Measurements from ENCODE around the gene PRELID2.
"Not testable (repeated sequence)": the region's sequence is repeated elsewhere in the genome, so short reads cannot be mapped to it uniquely, and the experiment has no call there.

PRELID2 gene

GRCh38 chr5:145801195-145801594 is 33.9 kb downstream of the PRELID2 start:
- no peak for TF ChIP-seq CTCF (IDR thresholded peaks at IDR 0.05; ENCODE audit: low read depth, low read length, missing control alignments)

GRCh38 chr5:145800181-145800580 is 35.0 kb downstream of the PRELID2 start:
- H3K4me3 ChIP-seq (ENCODE audit: low read depth, low read length): no peak overlapping the region
- TF ChIP-seq CTCF (IDR thresholded peaks at IDR 0.05; ENCODE audit: low read depth, low read length, missing control alignments): no peak
- no peak for DNase-seq (ENCODE audit: low read depth)
- in situ Hi-C loops (cut with HindIII; ENCODE audit: low sequenced_read_pairs): no loop called here

More at GRCh38 chr5:145801195-145801594, 33.9 kb downstream of the PRELID2 start:
- no peak for DNase-seq (ENCODE audit: low read depth)
- in situ Hi-C loops (cut with HindIII; ENCODE audit: low sequenced_read_pairs): no loop called here
- H3K4me3 ChIP-seq (ENCODE audit: low read depth, low read length): no peak overlapping the region

- in situ Hi-C loops (cut with HindIII; ENCODE audit: low sequenced_read_pairs); DNase-seq (ENCODE audit: low read depth); H3K4me3 ChIP-seq (ENCODE audit: low read depth, low read length): not testable (repeated sequence)
Measured at GRCh38 chr5:145798503-145798902, 36.6 kb downstream of the PRELID2 start.

- no peak for DNase-seq (ENCODE audit: low read depth)
- TF ChIP-seq CTCF (IDR thresholded peaks at IDR 0.05; ENCODE audit: low read depth, low read length, missing control alignments): no peak
- no peak overlapping the region for H3K4me3 ChIP-seq (ENCODE audit: low read depth, low read length)
- in situ Hi-C loops (cut with HindIII; ENCODE audit: low sequenced_read_pairs): no loop called here
Measured at GRCh38 chr5:145797336-145797735, 37.8 kb downstream of the PRELID2 start.

GRCh38 chr5:145796318-145796717 is 38.8 kb downstream of the PRELID2 start:
- DNase-seq (ENCODE audit: low read depth): no peak
- no peak for TF ChIP-seq CTCF (IDR thresholded peaks at IDR 0.05; ENCODE audit: low read depth, low read length, missing control alignments)
- in situ Hi-C loops (cut with HindIII; ENCODE audit: low sequenced_read_pairs): no loop called here
- no peak overlapping the region for H3K4me3 ChIP-seq (ENCODE audit: low read depth, low read length)

GRCh38 chr5:145793574-145793973 is 41.6 kb downstream of the PRELID2 start:
- no peak overlapping the region for H3K4me3 ChIP-seq (ENCODE audit: low read depth, low read length)
- no peak for TF ChIP-seq CTCF (IDR thresholded peaks at IDR 0.05; ENCODE audit: low read depth, low read length, missing control alignments)
- in situ Hi-C loops (cut with HindIII; ENCODE audit: low sequenced_read_pairs): no loop called here
- no peak for DNase-seq (ENCODE audit: low read depth)

- DNase-seq (ENCODE audit: low read depth): no peak
- H3K4me3 ChIP-seq (ENCODE audit: low read depth, low read length): no peak overlapping the region
- TF ChIP-seq CTCF (IDR thresholded peaks at IDR 0.05; ENCODE audit: low read depth, low read length, missing control alignments): no peak
- in situ Hi-C loops (cut with HindIII; ENCODE audit: low sequenced_read_pairs): no loop called here
Measured at GRCh38 chr5:145792840-145793239, 42.3 kb downstream of the PRELID2 start.

Measured in astrocyte of the cerebellum (primary cell).